Limb (tissue), 2 donors: ENCODE results near the gene TMPRSS7.
"Not testable (repeated sequence)": the region's sequence is repeated elsewhere in the genome, so short reads cannot be mapped to it uniquely, and the experiment has no call there.

ENCODE experiments used
- DNase-seq, 2 donors: peaks; one replicate each; pipeline ENCODE4 v3.0.0-alpha.2; 2016; ENCODE audit errors: extremely low spot score in 2 of 2

The TMPRSS7 gene

GRCh38 chr3:112012205-112012992, 22.1 kb upstream of the TMPRSS7 start:
- DNase-seq, result no peak

GRCh38 chr3:112013058-112013783, 21.3 kb upstream of the TMPRSS7 start:
- DNase-seq, result peak; percentile 69 to 80

GRCh38 chr3:112013784-112014143, 20.8 kb upstream of the TMPRSS7 start:
- no peak for DNase-seq

GRCh38 chr3:112017091-112017490, 17.4 kb upstream of the TMPRSS7 start:
- no peak for DNase-seq

GRCh38 chr3:112018712-112019111, 15.8 kb upstream of the TMPRSS7 start:
- DNase-seq, result no peak

GRCh38 chr3:112019716-112020115, 14.8 kb upstream of the TMPRSS7 start:
- DNase-seq, result no peak

GRCh38 chr3:112020674-112021085, 13.9 kb upstream of the TMPRSS7 start:
- no peak for DNase-seq

- DNase-seq, result no peak
Observed at GRCh38 chr3:112027142-112027541, 7.4 kb upstream of the TMPRSS7 start.

- no peak for DNase-seq
Observed at GRCh38 chr3:112027826-112028225, 6.7 kb upstream of the TMPRSS7 start.

- DNase-seq, result no peak
Observed at GRCh38 chr3:112030901-112031300, 3.6 kb upstream of the TMPRSS7 start.

GRCh38 chr3:112032098-112032731, 2.3 kb upstream of the TMPRSS7 start:
- no peak for DNase-seq

GRCh38 chr3:112035241-112035640, 705 bp downstream of the TMPRSS7 start:
- DNase-seq, result no peak

- DNase-seq, result not testable (repeated sequence)
Observed at GRCh38 chr3:112037194-112037593, 2.7 kb downstream of the TMPRSS7 start.

GRCh38 chr3:112038863-112039262, 4.3 kb downstream of the TMPRSS7 start:
- DNase-seq, result no peak

GRCh38 chr3:112041321-112041720, 6.8 kb downstream of the TMPRSS7 start:
- DNase-seq, result no peak

GRCh38 chr3:112042842-112043280, 8.3 kb downstream of the TMPRSS7 start:
- DNase-seq, result no peak

GRCh38 chr3:112043621-112044201, 9.2 kb downstream of the TMPRSS7 start:
- DNase-seq, result peak; percentile 56 to 80

- no peak for DNase-seq
Observed at GRCh38 chr3:112046599-112046998, 12.1 kb downstream of the TMPRSS7 start.

GRCh38 chr3:112047264-112047663, 12.7 kb downstream of the TMPRSS7 start:
- DNase-seq, result no peak

GRCh38 chr3:112048911-112049310, 14.4 kb downstream of the TMPRSS7 start:
- DNase-seq, result no peak

GRCh38 chr3:112053229-112053628, 18.7 kb downstream of the TMPRSS7 start:
- DNase-seq, result no peak

- no peak for DNase-seq
Observed at GRCh38 chr3:112056451-112056929, 22.0 kb downstream of the TMPRSS7 start.
